GM13977 (cell line): ENCODE measurements around the gene ABLIM3.

ENCODE experiments used
- DNase-seq: peaks from one replicate; pipeline ENCODE4 v3.0.0; 2012; ENCODE audit warnings: low spot score
- in situ Hi-C: fragments of 300-500 bp; cut with MboI; formaldehyde crosslinking; loops from one replicate; pipeline ENCODE4 v1.12.0; 2022; ENCODE audit warnings: low sequenced_read_pairs, low pct_unique_long_range_greater_than_20kb, mixed read lengths, inconsistent platforms; ENCODE audit not compliant: unreplicated experiment
- TF ChIP-seq, protein P1 (sequence below): IDR thresholded peaks from 2 replicates; pipeline ENCODE4 v1.5.1; 2012; ENCODE audit warnings: mild to moderate bottlenecking, control low read depth; ENCODE audit not compliant: insufficient read depth; ENCODE audit errors: extremely low read depth, missing control alignments

Gene ABLIM3

DNA sequence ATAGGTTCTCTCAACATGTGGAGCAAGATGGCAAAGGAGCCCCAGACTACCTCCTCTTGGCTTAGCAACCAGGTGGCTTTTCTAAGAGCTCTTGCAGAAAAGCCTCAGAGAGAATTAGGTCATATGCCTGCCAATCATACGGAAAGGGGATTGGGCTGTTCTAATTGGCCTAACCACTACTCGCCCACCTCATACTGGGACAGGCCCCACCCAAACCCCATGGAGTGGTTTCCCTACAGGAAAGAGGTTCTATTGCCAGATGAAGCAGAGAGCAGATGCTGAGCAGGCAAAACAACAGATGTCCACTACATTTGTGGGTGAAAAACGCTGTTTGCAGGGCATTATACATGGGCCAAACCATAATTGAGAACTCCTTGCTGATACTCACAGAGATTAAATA is 29.0 kb downstream of the ABLIM3 start:
- DNase-seq = no peak
- TF ChIP-seq, protein P1, sequence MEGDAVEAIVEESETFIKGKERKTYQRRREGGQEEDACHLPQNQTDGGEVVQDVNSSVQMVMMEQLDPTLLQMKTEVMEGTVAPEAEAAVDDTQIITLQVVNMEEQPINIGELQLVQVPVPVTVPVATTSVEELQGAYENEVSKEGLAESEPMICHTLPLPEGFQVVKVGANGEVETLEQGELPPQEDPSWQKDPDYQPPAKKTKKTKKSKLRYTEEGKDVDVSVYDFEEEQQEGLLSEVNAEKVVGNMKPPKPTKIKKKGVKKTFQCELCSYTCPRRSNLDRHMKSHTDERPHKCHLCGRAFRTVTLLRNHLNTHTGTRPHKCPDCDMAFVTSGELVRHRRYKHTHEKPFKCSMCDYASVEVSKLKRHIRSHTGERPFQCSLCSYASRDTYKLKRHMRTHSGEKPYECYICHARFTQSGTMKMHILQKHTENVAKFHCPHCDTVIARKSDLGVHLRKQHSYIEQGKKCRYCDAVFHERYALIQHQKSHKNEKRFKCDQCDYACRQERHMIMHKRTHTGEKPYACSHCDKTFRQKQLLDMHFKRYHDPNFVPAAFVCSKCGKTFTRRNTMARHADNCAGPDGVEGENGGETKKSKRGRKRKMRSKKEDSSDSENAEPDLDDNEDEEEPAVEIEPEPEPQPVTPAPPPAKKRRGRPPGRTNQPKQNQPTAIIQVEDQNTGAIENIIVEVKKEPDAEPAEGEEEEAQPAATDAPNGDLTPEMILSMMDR = no peak
- in situ Hi-C loops = no loop called here

DNA sequence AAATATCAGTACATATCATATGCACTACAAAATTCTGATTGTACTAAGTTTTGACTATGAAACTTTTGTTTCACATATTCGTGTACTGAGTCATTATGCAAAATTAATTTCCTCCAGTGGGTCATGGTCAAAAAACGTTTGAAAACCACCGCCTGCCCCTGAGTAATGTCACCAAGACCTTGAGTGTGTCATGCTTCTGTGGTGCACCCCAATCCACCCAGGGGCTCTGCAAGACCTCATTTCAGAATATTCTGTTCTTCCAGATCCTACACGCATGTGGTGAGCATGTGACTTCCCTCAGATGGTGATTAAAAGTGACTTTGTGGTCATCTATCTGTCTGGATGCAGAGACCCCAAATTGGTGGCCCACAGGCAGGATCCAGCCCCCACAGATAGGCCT is 31.0 kb downstream of the ABLIM3 start:
- in situ Hi-C loops = no loop called here
- DNase-seq = peak; percentile 14

GRCh38 chr5:149172709-149173505 is 31.6 kb downstream of the ABLIM3 start:
- in situ Hi-C loops = no loop called here
- DNase-seq = no peak
- TF ChIP-seq, protein P1 = no peak

More for the DNA sequence above, 31.0 kb downstream of the ABLIM3 start:
- TF ChIP-seq, protein P1 = no peak

DNA sequence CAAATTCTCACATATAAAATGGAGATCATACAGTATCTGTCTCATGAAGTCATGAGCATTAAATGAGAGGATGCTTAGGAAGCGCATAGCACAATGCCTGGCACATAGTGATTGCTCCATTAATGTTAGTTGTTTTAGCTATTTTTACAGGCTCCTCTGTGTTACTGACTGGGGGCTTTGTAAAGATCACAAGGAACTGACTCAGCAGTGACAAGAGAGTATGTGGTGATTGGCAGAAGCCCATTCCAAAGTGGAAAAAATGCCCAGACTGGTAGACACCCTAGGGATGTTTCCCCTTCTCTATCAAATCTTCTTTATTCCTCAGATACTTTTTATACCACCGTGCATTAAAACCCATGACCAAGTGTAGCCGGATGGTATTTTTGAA is 33.5 kb downstream of the ABLIM3 start:
- TF ChIP-seq, protein P1 = no peak
- no peak for DNase-seq
- in situ Hi-C loops = no loop called here

DNA sequence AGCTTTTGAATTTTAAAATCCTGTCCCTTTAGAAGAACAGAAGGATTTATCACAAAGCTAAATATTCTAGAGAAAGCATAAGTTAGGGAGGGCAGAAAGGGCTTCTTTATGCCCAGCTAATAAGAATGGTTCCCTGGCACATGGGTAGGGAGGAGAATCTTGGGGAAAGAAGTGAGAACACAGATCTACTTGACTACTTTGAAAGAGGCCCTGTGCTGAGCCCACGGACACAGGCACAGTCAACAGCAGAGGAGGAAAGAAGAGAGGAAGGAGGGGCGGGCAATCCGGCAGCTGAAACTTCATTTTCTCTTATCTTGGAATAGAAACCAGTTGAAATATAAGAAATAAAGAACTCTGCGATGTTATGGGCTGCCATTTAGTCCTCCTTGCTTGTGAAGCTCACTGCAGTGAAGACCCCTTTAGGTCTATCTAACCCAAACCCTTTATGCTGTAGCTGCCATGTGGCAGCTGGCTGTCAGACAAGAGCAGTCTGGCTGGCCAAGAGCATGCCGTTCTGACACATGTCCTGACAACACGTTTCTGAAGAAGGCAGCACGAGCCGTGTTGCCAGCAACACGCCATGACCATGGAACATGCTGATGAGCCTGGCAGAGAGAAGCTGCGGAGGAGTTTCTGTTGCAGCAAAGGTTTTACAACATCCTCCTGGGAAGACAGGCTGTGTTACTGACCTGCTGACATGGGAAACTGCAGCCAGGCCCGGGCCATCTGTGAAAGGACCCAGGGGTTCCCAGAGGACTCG is 34.2 kb downstream of the ABLIM3 start:
- TF ChIP-seq, protein P1 = no peak
- no peak for DNase-seq
- in situ Hi-C loops = no loop called here

DNA sequence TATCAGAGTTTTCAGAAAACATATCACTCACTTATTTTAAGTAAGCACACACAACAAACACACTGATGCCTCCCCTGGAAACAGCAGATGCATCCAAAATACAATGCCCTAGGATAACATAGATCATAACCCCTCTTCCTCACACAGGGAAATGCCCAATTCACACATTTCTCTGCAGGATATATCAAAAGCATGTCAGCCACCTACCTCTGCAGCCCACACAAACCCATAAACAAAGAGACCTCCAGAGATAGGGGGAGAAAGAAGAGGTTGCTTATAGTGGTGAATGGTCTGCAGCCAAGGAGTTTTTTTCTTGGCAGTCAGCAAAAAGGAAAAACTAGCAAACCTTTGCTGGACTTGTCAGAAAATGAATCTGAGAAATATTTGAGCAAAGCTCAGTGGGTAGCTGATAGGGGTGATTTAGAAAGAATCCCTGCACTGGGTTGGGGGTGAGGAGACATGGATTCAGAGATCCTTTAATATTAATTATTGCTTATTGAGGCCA is 36.1 kb downstream of the ABLIM3 start:
- TF ChIP-seq, protein P1 = no peak
- DNase-seq = no peak
- in situ Hi-C loops = no loop called here
